CD4-positive, alpha-beta T cell treated with Interleukin-1 beta for 1 hour (primary cell): ENCODE results near the gene SCYGR6.

Source experiments
- DNase-seq, 2 donors: peaks; one replicate each; pipeline ENCODE4 v3.0.0-alpha.2; 2020 to 2022

SCYGR6 gene

GRCh38 chr2:227710986-227711385 is 13.6 kb downstream of the SCYGR6 start:
- DNase-seq, result no peak

DNA sequence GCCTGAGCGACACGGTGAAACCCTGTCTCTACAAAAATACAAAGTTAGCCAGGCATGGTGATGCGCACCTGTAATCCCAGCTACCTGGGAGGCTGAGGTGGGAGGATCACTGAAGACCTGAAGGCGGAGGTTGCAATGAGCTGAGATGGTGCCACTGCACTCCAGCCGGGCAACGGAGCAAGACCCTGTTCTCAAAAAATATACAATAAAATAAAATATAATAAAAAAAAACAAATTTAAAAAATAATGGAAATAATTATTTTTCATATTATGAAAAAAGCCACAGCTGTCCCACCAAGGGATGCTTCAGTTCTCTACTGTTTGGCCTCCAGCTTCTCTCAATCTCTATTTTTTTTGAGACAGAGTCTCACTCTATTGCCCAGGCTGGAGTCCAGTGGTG is 17.2 kb downstream of the SCYGR6 start:
- no peak for DNase-seq

GRCh38 chr2:227706859-227707258 is 17.7 kb downstream of the SCYGR6 start:
- DNase-seq, result no peak

- DNase-seq, result no peak
Observed at GRCh38 chr2:227703961-227704360, 20.6 kb downstream of the SCYGR6 start.

GRCh38 chr2:227703280-227703732 is 21.3 kb downstream of the SCYGR6 start:
- no peak for DNase-seq

DNA sequence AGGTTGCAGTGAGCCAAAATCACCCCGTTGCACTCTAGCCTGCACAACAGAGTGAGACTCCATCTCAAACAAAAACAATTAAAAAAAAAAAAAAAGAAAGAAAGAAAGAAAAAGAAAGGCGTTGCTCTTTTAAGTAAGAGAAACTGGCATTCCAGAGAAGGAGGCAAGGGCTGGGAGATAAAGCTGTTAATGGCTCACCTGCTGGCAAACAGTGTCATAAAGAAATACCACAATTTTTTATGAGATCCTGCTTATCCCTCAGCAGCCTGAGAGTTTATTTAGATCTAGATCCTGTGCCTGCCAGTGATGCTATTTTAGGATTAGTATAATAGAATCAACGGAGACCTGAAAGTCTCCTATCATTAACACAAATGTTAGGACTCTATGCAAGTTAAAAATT is 23.0 kb downstream of the SCYGR6 start:
- no peak for DNase-seq

GRCh38 chr2:227696990-227697679 is 27.4 kb downstream of the SCYGR6 start:
- DNase-seq, result no peak

DNA sequence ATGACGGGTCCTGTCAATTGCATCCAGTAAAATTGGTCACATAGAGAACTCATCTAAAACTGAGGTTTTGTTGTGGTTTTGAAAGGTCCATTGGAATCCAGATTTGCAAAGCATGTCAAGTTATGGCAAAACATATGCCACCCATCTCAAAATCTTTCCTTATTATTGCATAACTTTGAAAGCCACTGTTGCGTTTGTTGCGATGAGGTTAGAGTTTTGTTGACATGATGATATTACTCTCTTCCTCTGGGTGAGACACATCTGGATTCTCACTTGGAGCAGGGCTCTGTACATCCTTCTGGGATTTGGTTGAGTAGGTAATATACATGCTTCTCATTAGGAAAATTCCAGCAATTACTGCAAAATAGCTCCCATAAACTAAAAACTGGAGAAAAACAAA is 37.4 kb downstream of the SCYGR6 start:
- DNase-seq, result no peak

GRCh38 chr2:227684258-227684657 is 40.3 kb downstream of the SCYGR6 start:
- DNase-seq, result no peak

- DNase-seq, result no peak
Observed at GRCh38 chr2:227677928-227678327, 46.6 kb downstream of the SCYGR6 start.

DNA sequence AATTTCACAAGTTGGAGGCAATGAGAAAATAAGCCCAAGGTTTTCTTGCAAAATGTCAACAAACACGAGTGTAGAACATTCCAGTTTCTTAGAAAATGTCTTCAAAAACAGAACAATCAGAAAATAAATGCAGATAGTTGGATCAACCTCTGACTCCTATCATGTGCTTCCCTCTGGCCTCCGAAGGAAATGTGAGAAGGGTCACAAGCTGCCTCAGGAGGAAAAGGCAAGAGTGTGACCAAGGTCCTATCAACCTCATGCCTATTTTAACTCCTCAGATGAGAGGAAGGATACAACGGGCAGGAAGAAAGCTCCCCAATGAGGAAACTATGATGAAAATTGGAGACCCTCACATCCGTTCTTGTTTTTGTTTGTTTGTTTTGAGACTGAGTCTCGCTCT is 50.1 kb downstream of the SCYGR6 start:
- no peak for DNase-seq
